Fibroblast of peridontal ligament (primary cell): ENCODE measurements around the gene ADGRL1.
A peak's percentile ranks its signal among the peaks of the same experiment; 100 is the strongest.
"Not testable (repeated sequence)": the region's sequence is repeated elsewhere in the genome, so short reads cannot be mapped to it uniquely, and the experiment has no call there.

Source experiments
- DNase-seq: peaks from one replicate; pipeline ENCODE4 v3.0.0-alpha.2; 2010; ENCODE audit errors: extremely low read depth

ADGRL1 gene

DNA sequence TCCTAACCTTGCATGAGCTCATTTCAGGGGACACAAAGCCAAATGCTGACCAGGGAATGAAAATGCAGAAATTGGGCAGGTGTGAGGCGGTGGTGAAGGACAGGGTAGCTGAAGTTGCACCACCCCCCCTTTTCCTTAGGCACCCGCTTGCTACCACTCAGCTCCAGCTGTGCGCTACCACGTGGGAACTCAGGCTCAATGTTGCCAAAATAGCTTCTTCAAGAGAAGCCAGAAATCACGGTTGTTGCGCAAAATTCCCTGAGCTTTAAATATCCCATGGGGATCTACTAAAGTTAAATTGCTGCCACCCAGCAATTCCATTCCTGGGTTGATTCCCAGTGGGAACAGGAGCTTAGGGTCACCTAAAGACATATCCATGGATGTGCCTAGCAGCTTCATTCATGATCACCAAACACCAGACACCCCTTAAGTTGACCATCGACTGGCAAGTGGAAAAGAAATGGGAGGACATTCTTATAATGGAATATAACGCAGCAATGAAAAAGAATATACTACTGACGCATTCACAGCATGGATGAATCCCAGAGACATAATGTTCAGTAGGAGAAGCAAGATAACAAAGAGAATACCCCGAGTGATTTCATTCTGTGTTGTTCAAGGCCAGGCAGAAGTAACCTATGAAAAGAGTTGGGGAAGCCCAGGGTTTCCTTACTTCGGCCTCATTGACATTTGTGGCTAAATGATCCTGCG is 12.8 kb upstream of the ADGRL1 start:
- peak; percentile 18 for DNase-seq

DNA sequence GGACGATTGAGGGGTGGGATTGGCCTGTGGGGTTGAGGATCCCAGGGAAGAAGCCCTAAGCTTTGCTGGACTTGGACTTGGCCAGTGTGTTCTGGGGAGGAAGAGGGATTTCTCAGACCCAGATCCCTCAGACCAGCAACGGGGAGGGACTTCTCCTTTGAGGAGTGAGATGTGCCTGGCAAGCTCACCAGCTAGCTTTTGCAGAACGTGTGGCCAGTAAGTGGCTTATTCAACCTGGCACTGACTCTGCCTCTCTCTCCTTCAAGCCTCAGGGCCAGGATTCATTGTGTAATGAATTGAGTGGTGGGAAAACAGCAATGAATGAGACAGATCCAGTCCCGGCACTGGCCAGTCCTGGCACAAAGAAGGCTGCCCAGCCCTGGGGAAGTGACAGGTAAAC is 11.9 kb upstream of the ADGRL1 start:
- DNase-seq = not testable (repeated sequence)

DNA sequence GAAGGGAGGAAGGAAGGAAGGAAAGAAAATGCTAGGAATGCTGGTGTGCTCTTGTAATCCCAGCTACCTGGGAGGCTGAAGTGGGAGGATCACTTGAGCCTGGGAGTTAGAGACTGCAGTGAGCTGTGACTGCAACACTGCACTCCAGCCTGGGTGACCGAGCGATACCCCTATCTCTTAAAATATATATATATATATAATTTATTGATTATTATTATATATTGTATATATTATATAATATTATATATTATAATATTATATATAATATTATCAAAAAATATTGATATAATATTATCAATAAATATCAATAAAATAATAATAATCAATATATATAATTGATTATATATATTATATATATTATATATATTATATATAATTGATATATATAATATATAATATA is 8.6 kb upstream of the ADGRL1 start:
- no peak for DNase-seq

DNA sequence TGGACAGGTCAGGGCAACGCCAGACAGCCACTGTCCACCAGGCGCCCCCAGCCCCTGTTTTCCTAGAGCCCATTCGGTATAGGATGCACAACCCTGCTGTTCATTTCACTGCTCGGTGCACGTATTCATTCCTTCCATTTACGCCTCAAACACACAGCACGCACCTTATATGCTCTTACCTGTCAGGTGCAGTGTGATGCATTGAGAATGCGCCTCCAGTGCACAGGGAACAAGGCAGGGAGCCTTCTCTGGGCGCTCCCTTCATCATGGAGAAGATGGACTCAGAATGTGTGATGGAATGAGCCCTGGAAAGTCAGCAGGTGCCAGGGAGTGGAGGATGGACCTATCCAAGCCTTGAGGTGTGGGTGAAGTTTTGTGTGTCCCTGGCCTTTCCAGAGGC is 4.2 kb upstream of the ADGRL1 start:
- DNase-seq = not testable (repeated sequence)

DNA sequence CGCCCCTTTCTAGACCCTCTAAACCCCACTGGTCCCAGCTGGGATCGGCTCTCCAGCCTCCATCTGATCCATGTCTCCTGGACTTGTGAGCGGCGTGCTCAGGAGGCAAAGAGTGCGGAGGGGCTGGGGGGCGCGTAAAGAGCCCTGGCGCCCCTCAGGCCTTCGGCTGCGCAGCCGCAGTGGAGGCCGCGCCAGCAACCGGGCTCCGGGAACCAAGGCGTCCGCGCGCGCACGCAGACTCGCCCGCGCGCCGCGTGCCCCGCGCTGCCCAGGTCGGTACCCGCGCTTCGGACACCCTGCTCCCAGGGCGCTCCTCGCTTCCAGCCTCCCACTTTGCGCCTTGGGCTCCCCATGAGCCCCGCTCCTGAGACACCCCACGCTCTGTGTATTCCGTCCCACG is 3.4 kb upstream of the ADGRL1 start:
- DNase-seq = not testable (repeated sequence)

DNA sequence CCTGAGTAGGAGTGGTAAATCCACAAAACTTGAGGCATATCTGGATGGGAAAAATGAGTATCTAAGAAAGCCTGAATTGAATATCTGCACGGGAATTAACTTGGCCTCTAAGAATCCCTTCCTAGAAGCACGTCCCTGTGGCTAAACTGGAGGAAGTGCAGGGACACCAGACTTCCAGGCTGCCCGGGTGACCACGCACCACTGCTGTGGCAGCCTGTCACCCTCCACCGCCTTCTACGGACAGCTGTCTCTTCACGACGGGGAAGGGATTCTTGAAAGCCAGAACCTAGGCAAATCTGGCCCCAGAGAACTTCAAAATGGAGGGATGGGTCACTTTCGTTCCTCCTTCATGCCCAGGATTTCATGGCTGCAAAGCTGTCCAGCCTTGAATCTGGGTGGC is 2.5 kb upstream of the ADGRL1 start:
- not testable (repeated sequence) for DNase-seq

DNA sequence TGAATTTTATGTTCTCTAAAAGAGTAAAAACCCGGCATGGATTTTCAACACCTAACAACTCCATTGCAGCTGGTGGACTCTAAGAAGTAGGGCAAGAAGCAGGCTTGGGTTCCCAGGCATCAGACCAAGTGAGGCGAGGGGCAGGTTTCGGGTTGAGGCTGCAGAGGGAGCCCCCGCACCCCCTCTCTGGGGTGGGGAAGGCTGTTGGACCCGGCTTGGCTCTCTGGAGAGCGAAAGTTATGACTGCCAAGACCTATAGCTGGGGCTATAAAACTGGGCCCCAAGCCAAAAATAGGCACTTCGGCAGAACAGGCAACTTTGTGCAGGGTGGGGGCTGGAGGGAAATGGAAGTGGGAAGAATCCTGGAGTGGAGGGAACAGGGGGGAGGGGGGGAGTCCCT is 1.8 kb upstream of the ADGRL1 start:
- not testable (repeated sequence) for DNase-seq

DNA sequence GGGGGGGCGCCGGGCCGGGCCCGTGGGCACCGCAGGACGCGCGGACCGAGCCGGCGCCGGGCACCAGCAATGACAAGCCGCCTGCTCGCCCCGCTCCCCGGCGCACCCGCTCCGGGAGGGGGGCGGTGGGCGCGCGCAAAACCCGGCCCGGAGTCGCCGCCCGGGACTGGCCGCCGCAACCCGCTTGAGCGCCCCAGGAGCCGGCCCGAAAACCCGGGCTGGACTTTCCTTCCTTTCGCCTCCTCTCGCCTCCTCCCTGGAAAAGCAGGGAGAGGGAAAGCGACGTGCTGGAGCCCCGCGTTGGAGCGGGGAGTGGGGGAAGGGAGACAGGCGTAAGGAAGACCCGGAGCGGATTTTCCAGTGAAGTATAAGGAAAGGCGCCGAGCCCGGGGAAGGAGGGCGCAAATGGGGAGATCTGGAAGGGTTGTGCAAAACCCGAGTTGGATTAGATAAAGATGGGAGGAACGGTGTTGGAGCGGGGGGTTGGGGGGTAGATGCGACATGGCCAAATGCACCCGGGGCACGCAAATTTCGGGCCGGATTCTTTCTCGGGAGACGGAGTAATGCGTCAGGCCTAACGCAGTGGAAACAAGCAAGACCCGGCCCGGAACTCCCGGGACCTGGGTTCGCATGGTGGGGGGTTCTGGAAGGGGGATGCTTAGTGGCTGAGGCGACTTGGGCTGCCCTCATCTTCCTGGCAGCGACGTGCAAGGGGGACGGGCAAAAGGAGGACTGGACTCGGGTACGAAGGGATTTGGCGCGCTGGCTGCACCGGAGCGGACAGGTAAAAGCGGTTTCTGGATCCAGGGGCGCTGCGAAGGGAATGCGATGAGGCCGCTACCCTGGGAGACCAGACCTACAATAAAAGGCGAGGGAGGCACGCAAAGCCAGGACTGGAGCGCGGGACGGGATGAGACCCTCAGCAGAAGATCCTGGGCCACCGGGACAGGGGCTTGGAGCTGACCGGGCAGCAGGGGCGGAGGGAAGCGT is 1.1 kb upstream of the ADGRL1 start:
- peak; percentile 86 for DNase-seq

DNA sequence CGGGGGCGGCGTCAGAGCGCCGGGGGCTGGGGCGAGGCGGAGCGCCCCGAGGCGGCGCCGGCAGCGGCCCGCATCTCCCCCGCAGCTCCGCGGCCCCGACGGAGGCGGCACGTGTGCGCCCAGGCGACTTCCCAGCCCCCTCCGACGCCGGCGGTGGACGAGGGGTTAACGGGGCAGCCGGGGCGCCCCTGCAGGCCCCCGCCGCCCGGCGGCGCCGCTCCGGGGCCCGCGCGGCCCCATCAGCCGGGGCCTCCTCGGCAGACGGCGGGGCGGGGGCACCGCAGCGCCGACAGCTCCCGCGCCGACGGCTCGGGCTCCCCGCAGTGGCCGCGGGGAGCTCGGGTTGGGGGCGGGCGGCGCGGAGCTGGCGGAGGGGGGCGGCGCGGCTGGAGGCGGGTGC is 339 bp upstream of the ADGRL1 start:
- not testable (repeated sequence) for DNase-seq

DNA sequence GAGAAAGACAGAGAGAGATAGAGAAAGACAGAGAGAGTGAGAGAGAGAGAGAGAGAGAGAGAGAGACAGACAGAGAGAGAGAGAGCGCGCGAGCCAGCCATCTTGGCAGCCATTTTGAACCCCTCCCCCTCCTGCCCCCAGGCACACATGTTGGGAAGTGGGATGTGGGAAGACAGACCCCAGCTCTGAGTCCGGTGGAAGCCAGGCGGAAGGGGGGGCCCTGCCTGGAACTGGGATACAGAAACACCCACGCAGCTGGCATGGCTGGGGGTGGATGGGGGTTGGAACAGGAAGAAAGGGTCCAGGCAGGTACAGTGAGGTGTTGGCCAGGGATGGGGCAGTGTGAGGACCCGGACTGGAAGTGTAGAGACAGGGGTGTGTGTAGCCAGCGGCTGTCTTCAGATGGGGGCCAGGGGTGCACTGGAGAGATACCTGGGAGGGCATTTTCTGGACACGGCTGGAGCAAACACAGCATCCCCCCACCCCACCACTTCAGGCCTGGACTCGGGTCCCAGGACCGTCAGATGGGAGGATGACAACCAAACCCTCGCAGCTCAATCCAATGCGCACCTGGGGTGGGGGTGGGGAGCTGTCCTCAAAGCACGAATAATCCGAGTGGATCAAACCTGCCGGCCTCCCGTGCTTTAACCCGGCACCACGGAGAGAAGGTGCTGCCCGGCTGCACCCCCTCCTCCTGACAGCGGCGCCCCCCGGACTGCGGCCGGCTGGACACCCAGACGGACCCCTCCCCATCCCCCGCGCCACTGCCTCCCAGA is 1.1 kb downstream of the ADGRL1 start:
- DNase-seq = not testable (repeated sequence)

DNA sequence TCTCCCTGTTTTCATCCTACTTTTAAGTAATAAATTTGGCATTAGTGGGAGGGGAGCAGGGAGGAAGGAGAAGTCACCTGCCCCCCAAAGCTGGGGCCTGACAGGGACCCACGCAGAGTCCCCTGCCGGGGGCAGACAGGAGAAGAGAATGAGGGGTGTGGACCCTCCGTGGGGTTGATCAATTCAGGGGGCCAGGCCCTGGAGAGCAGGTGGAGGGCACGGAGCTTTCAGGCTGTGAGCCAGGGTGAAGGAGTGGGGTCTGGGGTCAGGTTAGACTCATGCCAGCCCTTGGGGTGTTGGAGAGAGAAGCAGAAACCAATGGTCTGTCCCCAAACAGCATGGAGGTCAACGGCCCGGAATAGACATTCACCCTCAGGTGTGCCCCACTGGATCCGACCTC is 1.8 kb downstream of the ADGRL1 start:
- not testable (repeated sequence) for DNase-seq

DNA sequence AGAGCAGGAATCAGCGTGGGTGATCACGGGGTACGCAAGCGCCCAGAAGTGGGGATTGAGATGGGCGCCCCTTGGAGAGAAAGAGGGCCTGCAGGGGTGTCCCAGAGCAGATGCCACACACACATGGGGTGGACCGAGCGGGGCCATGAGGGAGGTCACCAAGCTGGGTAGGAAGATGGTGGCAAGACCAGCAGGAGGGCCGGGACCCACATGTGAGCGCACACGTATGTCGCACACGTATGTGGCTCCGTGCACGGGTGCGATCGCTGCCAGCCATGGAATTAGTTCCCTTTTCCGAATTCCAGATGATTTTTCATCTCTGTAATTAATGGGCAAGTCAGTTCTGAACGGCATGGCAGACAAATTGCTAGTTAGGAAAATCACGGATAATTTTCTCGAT is 2.2 kb downstream of the ADGRL1 start:
- not testable (repeated sequence) for DNase-seq

DNA sequence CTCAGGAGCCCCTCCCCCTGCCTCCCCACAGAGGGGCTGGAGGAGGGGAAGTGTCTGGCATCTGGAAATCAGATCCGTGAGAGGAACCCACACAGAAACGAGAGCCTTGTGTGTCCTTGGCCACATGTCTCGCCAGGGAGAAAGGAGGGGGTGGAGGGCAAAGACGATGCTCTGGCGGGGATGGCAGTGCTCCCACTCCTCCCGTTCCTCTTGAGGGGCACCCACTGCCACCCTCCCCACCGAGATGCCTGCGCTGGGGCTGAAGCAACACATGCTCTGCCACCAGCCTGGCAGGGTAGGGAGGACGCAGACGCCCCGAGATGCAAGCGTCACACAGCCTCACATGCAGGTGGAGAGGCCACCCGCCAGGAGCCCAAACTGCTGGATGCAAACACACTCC is 2.8 kb downstream of the ADGRL1 start:
- no peak for DNase-seq

DNA sequence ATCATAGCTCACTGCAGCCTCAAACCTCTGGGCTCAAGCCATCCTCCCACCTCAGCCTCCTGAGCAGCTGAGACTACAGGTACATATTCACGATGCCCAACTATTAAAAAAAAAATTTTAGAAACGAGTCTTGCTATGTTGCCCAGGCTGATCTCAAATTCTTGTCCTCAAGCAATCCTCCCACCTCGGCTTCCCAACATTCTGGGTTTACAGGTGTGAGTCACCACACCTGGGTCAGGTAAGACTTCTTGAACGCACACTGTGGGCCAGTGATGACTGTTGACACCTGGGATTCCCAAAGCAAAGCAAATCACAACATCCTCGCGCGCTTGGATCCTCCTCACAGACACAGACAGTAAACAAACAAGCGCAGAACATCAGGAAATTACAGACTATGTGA is 4.5 kb downstream of the ADGRL1 start:
- not testable (repeated sequence) for DNase-seq

DNA sequence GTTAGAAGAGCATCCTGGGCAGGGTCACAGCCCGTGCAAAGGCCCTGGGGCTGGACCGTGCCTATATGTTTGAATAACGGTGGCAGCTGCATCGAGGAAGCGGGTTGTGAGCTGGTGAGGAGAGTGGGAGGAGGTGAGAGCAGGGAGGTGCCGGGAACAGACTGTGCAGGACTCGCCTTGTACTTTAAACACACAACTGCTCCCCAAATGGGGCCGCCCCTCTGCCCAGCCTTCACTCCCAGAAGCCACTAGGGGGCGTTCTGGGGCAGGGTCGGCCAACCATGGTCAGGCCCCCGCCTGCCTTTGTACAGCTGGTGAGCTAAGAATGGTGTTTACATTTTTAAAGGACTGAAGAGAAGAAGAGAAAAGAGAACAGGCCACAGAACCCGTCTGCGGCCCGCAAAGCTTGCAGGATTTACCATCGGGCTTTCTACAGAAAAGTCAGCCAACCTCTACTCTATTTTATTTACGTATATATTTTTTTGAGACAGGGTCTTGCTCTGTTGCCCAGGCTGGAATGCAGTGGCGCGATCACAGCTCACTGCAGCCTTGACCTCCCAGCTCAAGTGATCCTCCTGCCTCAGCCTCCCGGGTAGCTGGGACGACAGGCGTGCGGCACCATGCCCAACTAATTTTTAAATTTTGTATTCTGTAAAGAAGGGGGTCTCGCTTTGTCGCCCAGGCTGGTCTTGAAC is 5.7 kb downstream of the ADGRL1 start:
- DNase-seq = peak; percentile 41

DNA sequence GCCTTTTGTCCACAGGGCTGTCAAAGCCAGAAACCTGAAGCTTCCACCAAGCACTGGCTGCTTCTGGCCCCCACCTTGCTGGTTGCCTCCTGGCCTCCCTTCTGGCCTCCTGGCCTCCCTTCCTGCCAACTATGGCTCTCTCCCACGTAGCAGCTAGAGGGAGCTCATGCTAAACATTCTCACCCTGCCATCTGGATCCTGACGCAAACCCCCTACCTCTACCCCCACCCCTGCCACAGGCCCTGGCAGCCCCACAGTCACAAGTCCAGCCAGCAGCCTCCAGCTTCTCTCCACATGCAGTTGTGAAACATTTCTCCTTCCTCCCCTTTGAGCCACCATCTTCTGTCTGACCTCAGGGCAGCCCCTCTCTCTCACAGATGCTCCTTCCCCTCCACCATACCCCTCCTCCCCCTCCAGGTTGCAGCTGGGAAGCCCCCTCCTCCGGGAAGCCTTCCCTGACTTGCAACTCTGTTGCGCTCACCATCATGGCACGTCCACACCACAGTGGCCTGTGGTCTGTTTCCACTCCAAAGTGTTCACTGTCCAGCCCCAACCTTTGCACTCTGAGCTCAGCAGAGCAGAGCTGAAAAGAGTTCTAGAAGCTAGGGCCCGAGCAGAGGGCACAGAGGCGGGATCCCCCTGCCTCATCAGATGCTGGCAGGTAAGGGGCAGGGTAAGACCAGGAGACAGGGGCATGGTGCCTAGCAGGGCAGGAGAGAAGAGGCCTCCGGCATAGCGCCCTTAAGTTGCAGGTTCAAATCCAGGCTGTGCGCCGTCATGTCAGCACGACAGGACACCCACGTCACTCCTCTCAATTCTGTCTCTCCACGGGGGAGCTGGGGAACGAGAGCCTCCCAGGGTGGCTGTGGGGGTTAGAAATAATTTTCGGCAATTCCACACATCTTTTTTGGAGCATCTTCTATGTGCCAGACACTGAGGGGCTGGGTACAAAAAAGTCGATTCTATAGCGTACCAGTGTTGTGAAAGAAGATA is 7.3 kb downstream of the ADGRL1 start:
- DNase-seq = peak; percentile 12

DNA sequence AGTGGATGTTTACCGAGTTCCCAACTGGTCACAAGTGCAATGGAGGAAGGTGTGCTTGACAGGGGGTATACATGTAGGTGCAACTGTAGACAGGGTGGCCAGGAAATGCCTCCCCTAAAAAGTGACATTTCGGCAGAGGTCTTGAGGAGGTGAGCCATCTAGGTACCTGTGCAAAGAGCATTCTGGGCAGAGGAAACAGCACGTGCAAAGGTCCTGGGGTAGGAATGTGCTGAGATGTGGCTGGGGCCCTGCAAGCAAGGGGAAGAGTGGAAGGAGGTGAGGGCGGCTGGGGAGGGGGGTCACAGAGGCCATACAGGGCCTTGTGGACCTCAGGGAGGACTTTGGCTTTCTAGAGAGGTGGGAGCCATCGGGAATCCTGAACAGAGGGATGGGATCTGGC is 8.1 kb downstream of the ADGRL1 start:
- DNase-seq = no peak

DNA sequence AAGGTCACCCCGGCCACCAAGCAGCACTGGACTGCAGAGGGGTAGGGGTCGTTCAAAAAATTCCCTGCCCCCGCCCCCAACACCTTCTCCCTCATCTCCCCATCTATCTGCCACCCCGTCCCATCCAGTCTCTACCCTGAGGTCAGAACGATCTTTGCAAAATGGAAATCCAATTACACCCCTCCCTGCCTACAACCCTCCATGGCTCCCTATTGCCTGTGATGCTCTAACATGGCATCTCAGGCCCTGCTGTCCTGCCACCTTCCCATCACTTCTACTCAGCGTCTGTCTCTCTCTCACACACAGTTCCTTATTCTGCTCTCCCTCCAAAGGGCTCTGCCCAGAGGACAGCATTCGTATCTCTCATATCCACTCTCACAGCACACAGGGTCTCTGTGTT is 8.7 kb downstream of the ADGRL1 start:
- not testable (repeated sequence) for DNase-seq

DNA sequence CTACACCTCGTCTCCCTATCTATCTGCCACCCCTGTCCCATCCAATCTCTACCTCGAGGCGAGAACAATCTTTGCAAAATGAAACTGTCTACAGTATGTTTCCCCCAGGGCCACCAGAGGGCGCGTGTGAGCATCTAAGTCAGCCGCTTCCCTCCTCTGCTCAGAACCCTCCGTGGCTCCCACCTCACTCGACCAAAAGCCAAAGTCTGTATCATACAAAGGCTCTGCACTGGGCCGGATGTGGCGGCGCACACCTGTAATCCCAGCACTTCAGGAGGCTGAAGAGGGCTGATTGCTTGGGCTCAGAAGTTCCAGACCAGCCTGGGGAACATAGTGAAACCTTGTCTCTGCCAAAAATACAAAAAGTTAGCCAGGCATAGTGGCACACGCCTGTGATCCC is 9.9 kb downstream of the ADGRL1 start:
- peak; percentile 52 for DNase-seq

DNA sequence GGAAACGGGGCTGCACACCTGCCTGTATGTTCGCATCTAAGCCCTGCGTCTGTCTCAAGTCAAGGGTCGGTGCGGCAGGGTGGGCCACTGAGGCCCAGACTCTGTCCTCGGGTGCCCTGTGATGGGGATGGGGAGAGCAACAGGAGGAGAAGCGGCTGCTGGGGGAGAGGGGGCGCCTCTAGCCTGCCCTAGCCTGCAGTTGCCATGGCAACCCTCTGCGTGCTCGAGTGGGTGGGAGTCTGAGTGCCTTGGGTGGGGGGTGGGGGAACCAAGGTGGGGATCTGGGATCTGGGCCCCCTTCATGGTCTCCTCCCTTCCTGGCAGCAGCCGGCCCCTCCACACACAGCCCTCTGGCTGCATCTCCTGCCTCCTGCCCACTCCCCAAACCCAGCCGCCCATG is 10.8 kb downstream of the ADGRL1 start:
- not testable (repeated sequence) for DNase-seq
